GM12874 (cell line): ENCODE measurements around the gene CHRNB1.

ENCODE experiments used
- TF ChIP-seq, protein P1 (sequence below): IDR thresholded peaks from 2 replicates; pipeline ENCODE4 v1.5.1; 2011; ENCODE audit warnings: low read depth, mild to moderate bottlenecking, control low read depth, low read length, moderate library complexity; ENCODE audit not compliant: insufficient read depth

CHRNB1 gene

DNA sequence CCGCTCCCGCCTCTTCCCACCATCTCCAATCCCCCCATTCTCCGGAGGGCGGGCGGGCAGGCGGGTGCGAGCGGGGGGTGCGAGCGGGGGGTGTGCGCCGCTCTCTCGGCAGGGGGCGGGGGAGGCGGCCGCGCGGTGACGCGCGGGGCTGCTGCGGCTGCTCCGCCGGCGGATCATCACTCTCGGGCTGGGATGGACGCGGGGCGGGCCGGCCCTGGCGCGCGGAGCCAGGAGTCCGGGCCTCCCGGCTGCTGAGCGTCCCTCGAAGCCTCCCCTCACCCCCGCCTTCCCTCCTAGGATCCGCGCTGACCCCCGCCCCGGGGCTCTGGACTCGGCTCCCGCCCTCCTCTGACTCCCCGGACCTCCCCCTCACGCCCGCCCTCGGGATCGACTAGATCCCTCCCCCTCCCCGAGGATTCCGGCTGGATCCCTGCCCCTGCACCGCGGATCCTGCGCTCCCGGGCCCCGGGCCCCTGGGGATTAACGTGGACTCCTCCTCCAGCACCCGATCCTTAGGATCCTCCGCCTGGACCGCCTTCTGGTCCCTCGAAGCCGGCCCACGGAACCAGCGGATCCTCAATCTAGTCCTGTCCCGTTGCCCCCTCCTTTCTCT, 40.0 kb upstream of the CHRNB1 start:
- TF ChIP-seq, protein P1, sequence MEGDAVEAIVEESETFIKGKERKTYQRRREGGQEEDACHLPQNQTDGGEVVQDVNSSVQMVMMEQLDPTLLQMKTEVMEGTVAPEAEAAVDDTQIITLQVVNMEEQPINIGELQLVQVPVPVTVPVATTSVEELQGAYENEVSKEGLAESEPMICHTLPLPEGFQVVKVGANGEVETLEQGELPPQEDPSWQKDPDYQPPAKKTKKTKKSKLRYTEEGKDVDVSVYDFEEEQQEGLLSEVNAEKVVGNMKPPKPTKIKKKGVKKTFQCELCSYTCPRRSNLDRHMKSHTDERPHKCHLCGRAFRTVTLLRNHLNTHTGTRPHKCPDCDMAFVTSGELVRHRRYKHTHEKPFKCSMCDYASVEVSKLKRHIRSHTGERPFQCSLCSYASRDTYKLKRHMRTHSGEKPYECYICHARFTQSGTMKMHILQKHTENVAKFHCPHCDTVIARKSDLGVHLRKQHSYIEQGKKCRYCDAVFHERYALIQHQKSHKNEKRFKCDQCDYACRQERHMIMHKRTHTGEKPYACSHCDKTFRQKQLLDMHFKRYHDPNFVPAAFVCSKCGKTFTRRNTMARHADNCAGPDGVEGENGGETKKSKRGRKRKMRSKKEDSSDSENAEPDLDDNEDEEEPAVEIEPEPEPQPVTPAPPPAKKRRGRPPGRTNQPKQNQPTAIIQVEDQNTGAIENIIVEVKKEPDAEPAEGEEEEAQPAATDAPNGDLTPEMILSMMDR = no peak

DNA sequence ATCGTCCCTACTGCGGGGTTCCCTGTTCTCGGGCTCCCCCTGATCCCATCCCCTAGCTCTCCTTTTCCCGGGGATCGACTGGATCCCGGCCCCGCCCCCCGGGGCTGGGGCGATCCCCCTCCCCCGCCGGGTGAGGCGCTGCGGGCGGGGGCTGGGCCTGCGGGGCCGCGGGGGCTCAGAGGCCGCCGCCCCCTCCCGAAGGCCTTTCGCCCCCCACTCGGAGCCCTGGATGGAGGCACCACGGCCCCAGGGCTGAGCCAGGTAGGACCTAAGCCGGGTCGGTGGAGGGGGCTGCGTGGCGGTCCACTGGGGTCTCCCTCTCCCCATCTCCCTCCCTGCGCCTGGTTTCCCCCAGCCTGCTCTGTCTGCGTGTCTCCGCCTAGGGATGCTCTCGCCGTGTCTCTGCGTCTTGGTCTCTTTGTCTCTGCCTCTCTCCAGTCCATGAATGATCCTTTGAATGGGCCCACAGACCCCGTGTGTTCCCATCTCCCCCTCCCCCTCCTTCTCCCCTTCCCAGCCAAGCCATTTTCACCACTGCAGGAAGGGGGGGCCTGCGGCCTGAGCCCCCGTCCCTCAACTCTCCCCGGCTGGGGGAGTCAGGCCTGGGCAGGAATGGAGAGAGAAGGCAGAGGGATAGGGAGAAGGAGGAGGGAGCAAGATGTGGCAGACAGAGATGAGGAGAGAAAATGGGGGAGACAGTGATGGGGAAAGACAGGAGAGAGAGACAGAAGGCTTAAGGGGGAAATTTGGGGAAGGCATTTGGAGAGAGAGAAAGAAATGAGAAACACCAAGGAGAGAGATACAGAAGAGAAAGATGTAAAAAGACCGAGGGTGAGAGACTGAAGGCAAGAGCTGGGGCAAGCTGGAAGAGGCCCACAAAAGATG, 39.3 kb upstream of the CHRNB1 start:
- TF ChIP-seq, protein P1 = no peak

DNA sequence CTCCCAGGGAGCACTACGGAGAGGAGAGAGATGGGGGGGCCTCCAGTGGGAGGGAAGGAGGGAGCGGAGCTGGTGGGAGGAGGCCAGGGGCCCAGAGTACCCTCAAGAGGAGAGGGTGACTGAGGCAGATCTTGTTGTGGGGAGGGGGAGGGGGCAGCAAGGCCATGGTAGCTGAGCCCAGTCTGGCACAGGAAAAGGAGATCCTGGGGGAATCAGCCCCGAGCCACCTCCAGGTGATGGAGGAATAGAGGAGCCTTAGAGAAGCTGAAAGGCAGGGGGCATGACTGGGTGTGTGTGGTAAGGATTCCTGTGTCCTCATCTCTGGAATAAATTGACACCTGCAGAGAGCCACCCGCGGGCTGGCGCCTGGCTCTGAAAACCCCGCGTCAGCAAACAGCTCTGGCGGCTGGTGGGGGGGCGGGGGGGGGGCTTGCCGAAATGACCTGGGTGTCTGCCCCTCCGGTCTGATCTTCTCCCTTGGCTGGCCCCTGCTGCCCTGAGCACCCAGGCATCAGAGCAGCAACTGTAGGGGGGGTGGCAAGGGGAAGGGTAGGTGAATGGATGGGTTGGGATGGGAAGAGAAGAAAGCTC, 38.5 kb upstream of the CHRNB1 start:
- TF ChIP-seq, protein P1 = no peak

DNA sequence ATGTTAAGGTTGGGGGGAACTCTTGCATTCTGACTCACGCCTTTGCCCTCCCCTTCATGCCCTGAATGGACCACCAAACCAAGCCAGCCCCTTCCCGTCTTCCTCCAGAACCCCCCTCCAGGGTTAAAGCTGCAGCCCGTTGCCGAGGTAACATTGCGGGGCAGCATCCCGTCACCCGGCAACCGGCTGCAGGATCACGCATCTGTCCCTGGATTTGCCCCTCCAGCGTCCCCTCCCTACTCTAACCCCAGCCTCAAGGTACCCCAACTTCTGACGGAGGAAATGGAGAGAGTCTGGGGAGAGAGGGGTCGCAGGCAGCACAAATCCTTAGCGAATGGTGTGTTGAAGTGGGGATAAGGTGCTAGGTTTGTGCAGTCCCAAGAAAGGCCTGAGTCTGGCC, 37.8 kb upstream of the CHRNB1 start:
- TF ChIP-seq, protein P1 = no peak

DNA sequence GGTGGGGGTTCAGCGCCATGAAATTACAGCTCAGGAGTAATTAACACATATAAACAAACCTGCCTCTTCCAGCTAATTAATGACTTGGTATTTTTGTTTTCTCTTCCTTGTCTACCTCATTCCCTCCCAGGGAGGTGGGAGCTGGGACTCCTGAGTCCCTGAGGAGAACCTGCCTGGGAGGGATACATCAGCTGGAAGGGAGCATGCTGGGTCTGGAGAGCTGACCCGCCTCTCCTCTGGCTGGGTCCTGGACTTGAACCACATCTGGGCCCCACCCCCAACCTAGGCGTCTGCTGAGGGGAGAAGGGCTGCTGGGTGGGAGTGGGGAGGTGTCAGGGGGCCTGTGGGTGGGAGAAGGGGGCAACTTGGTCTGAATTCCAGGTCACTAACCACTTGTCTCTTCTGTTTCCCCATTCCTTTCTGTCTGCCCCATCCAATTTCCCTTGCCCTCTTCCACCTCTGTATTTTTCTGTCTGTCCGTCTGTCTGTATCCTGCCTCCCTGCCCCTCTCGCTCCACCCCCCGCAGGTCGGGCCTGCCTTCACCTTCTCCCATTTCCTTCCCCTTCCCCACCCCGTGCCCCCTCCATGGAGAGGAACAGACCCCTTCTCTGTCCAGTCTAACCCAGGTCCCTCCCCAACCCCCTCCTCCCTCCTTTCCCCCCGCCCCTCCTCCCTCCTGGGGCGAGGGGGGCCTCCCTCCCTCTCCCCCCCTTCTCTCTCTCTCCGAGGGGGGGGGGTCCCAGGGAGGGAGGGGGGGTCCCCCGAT, 37.2 kb upstream of the CHRNB1 start, which contains the start of gene NLGN2:
Gene NLGN2, plus strand, starts transcription at position 361 of the 767 bp plus-strand sequence. CDS start 411 bp downstream, outside the sequence.
- TF ChIP-seq, protein P1 = no peak

DNA sequence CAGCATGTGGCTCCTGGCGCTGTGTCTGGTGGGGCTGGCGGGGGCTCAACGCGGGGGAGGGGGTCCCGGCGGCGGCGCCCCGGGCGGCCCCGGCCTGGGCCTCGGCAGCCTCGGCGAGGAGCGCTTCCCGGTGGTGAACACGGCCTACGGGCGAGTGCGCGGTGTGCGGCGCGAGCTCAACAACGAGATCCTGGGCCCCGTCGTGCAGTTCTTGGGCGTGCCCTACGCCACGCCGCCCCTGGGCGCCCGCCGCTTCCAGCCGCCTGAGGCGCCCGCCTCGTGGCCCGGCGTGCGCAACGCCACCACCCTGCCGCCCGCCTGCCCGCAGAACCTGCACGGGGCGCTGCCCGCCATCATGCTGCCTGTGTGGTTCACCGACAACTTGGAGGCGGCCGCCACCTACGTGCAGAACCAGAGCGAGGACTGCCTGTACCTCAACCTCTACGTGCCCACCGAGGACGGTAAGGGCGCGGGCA, 36.6 kb upstream of the CHRNB1 start:
- TF ChIP-seq, protein P1 = no peak
